Upper lobe of left lung (tissue), 4 donors: ENCODE data around the gene ARRDC4.

Experiments
- CTCF ChIP-seq, 6 experiments: fragments of 450-650 bp in 4 of 6; fragments of 200-600 bp in 2 of 6; sonication (generic) in 2 of 6; IDR thresholded peaks; one replicate each; pipeline ENCODE4 v1.5.1; 2016 to 2019; ENCODE audit warnings: antibody characterized with exemption in 6 of 6
- EP300 ChIP-seq, 4 donors: sonication (generic); formaldehyde crosslinking; IDR thresholded peaks; one replicate each; pipeline ENCODE4 v1.5.1; 2017; ENCODE audit warnings: antibody characterized with exemption in 4 of 4, control low read depth in 2 of 4
- POLR2A ChIP-seq, 4 donors: fragments of 450-650 bp; IDR thresholded peaks; one replicate each; pipeline ENCODE4 v1.5.1; 2016 to 2017; ENCODE audit warnings: antibody characterized with exemption in 4 of 4, mild to moderate bottlenecking in 2 of 4

- TF ChIP-seq POLR2A (IDR thresholded peaks at IDR 0.05) (no peak), CTCF (IDR thresholded peaks at IDR 0.05) (no peak), EP300 (IDR thresholded peaks at IDR 0.05) (no peak)
Measured at GRCh38 chr15:97955035-97955434, 5.5 kb upstream of the ARRDC4 start.
